Ureter (tissue), 1 donor: ENCODE data around the gene AP3M1. TPM values are rescaled to one million over a fixed set of nuclear protein-coding genes. Genes with fewer than 3 reads are reported as not detected.
A peak's percentile ranks its signal among the peaks of the same experiment; 100 is the strongest.
"Not testable (repeated sequence)": the region's sequence is repeated elsewhere in the genome, so short reads cannot be mapped to it uniquely, and the experiment has no call there.

Source experiments
- DNase-seq: peaks from one replicate; pipeline ENCODE4 v3.0.0-alpha.2; 2020; ENCODE audit warnings: low spot score
- total RNA-seq: library from RNA; stranded (reverse); gene quantifications from one replicate; pipeline ENCODE4 v1.2.4, GENCODE V29; 2023
- donor health status: DM: yes; HTN: yes; CAD: no.

Gene AP3M1, protein sequence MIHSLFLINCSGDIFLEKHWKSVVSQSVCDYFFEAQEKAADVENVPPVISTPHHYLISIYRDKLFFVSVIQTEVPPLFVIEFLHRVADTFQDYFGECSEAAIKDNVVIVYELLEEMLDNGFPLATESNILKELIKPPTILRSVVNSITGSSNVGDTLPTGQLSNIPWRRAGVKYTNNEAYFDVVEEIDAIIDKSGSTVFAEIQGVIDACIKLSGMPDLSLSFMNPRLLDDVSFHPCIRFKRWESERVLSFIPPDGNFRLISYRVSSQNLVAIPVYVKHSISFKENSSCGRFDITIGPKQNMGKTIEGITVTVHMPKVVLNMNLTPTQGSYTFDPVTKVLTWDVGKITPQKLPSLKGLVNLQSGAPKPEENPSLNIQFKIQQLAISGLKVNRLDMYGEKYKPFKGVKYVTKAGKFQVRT
- total RNA-seq = 48.5 TPM

DNA sequence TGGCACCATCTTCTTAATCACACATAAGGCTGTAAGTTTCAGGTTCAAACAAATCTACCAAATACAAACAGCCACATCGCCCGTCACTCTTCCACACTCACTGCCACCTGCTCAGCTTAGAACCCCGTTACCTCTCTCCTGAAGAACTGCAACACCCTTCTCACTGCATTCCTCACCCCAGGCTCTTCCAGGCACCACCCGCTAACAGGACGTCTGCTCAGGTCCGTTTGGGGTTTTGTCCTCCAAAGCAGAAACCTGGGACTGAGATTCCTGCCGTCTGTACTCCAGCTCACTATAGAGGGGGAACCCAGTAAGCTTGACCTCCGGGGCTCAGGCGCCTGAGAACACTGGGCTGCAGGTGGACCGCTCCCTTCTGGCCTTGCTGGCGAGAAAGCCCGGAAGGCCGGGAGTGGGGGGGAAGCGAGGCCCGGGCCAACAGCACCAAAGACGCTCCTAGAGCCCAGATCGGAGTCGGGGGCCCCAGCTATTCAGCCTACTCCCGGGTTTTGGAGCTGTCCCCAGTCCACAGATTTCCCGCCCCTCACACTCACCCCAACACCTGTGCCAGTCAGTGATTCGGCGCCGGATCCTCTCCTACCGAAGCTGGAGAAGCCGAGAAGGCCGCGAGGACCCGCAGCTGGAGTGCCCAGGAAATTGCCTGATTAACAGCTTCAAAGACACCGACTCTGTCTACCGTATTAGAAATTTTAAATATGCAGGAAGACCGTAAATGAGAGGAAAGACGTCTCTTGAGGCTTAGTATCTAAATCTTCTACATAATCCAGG is at the start of gene AP3M1:
TSS of gene AP3M1 (minus strand) at position 625 of the 786 bp plus-strand sequence. CDS start 12,449 bp downstream, outside the sequence.
- peak; percentile 83 for DNase-seq

DNA sequence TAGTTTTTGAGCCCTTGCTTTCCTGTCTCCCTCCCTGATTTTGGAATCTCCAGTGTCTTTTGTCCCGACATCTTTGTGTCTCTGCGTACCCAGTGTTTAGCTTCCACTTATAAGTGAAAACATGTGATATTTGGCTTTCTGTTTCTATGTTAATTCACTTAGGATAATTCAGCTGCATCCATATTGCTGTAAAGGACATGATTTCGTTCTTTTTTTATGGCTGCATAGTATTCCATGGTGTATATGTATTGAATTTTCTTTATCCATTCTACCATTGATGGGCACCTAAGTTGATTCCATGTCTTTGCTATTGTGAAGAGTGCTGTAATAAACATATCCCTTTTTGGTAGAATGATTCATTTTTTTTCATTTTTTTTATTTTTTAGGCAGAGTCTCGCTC is 48.7 kb upstream of the AP3M1 start:
- no peak for DNase-seq

DNA sequence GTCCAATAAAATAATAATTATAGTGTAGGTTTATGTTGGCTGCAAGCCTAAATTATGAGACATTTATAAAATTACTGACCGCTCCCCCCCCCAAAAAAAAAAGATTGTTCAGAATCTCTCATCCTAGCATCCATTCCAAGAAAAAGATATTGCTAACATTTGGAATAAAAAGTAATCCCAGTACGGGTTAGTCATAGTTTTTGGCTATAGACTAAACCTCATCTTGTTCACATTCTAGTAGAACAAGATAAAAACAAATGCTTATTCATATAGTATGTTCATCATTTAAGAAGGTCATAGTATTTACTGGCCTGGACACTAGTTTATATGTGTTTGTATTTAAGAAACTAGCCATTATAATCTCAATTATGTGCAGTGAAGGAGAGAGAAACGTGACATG is 44.4 kb upstream of the AP3M1 start:
- no peak for DNase-seq

DNA sequence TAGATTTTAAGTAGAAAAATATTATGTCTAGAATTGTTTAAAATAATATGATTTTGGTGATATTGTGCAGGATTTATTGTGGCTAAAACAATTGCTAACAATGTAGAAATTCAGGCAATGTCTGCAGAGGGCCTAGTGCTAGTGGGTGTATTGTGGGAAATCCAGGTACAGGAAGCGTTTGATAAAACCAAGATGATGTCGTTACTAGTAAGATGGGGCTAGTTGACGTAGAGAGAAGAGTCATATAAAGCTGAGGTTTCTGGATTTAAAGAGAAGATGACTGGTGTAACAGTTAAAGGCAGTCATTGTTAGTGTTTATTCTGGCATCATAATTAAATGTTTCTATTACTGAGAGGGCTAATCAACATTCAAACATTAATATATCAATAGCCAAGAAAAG is 43.9 kb upstream of the AP3M1 start:
- no peak for DNase-seq

DNA sequence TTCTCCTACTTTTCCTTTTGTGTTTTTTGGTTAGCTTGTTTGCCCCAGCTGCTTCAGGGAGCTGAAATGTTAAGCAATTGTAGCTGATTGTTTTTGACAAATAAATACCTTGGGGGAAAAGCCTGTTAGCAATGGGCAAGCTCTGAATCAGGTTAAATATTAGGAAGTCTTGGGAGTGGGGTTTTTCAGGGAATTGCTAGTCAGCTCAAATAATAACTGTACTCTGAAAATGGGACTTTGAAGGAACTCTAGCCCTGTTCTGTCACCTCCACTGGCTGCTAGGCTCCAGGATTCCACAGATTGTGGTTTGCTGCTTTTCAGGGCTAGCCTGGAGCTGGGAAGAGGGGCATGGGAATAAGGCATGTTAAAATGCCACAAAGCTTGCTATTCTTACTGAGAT is 39.9 kb upstream of the AP3M1 start:
- no peak for DNase-seq

DNA sequence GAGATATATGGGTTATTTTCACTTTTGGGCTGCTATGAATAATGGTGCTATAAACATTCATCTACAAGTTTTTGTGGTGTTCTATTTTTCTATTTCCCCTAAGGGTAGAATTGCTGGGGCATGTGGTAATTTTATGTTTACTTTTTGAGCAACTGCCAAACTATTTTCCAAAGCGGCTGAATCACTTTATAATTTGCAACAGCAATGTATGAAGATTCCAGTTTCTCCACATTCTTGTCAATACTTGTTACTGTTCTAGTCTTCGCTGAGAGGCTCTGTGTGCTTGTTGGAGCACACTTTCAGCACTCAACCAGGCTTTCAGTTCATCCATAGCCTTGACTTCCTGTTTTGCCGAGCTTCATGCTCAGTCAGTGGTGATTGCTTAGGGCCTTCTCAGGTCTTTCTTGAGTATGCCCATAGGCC is 39.4 kb upstream of the AP3M1 start:
- no peak for DNase-seq

DNA sequence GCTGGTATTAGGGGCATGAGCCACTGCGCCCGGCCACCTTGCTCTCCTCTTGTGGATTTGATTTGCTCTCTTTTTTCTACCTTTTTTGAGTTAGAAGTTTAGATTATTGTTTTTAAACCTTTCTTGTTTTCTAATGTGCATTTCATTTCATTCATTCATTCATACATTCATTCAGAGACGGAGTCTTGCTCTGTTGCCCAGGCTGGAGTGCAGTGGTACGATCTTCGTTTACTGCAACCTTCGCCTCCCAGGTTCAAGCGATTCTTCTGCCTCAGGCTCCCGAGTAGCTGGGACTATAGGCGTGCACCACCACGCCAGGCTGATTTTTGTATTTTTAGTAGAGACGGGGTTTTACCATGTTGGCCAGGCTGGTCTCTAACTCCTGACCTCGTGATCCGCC is 38.0 kb upstream of the AP3M1 start:
- DNase-seq = not testable (repeated sequence)

DNA sequence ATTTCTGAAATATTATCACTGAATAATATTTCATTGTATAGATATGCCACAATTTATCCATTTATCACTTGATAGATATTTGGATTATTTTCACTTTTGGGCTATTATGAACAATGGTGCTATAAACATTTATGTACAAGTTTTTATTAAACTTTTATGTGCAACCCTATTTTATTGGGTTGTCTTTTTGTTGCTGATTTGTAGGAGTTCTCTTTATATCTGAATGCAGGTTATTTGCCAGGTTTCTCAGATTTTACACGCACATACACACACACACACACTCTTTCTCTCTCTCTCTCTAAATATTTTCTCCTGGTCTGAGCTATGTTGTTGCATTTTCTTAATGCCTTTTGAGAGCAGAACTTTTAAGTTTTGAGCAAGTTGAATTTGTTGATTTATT is 36.6 kb upstream of the AP3M1 start:
- DNase-seq = no peak

DNA sequence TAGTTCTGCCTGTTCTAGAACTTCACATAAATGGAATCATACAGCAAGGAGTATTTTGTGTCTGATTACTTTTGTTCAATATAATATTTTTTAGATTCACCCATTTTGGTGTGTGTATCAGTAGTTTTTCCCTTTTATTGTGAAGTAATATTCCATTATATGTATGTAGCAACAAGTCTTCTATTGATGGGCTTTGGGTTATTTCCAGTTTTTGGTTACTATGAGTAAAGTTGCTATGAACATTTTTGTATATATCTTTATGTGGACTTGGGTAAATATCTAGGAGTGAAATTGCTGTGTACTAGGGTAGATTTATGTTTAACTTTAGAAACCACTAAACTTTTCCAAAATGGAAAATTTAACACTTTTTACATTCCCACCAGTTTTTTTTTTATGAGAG is 36.0 kb upstream of the AP3M1 start:
- no peak for DNase-seq

DNA sequence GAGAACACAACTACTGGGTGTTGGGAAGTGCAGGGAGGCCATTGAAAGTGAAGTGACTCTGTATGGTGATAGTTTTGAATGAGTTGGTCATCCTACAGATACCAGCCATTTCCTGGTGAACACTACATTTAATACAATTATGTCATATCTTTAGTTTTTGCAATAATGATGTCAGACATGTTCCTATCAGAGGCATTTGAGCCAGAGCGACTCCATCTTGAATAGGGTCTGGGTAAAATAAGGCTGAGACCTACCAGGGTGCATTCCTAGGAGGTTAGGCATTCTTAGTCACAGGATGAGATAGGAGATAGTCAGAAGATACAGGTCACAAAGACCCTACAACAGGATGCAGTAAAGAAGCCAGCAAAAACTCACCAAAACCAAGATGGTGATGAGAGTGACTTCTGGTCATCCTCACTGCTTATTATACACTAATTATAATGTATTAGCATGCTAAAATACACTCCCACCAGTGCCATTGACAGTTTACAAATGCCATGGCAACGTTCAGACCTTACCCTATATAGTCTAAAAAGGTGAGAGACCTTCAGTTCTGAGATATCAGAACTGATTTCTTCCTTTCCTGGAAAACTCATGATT is 28.6 kb upstream of the AP3M1 start:
- DNase-seq = no peak

DNA sequence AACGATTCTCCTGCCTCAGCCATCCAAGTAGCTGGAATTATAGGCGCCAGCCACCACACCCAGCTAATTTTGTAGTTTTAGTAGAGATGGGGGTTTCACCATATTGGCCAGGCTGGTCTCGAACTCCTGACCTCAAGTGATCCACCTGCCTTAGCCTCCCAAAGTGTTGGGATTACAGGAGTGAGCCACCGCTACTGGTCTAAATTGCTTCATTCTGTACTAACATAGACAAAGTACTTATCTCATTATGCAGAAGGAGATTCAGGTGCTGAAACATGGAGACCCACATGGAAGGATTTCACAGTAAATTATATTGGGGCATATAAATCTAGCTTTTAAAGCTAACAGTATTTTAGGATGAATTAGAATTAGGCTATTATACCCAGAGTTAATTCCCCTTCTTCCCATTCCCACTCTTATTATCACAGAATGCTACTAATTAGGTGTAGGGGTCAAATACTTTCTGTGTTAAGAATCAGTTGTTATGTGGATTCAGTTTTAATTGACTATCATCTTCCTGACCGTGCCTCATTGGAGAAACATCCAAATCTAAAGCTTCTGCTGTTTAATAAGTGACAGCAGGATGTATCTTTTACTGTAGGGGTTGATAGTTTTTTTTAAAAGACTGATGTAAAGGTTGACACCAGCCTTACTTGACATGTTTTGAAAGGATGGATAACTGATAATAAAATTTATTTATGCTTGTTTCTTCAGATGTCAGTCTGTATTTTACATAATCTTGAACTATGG is 27.6 kb upstream of the AP3M1 start:
- DNase-seq = no peak

DNA sequence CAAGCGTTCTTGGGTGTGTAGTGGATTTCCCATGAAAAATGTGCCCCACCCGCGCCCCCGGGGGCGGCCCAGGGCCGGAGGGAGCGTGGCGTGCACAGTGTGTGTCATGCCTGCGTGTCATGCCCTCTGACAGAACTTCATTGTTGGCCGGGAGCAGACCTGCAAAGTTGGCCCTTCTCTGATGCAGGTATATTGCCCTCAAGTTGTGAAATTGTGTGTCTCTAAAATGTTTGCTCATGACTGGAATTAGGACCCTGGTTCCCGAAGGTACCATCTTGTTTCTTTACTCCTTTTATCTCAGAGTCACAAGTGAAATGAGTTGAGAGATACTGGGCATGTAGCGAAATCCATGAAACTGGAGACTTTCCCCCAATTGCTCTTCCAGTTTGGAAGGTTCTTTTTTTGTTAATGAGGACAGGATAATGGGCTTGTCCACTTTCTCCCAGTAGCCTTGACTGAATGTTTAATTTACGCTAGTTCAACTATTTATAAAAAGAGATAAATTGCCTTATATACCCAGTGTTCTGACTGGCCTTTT is 26.6 kb upstream of the AP3M1 start:
- DNase-seq = peak; percentile 59

DNA sequence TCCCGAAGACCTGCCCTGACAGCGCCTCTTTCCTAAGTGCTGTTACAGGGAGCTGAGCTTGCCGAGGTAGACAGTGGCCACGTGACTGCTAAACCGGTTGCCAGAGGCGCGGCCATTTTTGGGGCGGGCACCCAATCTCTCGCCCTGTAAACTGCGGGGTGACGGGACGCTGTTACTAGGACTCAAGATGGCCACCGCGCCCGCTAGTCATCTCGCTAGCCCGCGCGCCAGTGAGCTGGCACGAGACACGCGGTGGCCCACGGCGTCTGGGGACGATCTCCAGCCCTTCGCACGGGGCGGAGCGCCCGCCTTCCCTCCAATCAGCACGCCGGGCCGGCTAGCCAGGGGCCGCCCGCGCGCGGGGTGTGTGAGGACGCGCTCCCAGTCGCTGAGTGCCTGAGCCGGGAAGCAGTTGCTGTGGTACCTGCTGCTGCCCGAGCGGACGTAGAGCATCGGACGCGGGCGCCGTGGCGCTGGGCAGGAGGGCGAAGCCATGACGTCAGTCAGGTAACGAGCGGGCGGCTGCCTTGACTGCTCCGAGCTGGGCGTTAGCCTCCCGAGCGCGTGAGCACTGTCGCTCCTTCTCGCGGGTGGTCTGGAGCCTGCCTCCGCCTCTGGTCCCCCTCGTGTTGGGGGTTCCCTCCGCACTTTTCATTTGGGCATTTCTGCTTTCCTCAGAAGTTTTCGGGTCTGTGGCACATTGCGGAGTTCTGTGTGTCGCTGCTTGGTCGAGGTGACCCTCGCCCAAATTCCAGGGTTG is 25.9 kb upstream of the AP3M1 start:
- DNase-seq = peak; percentile 94

DNA sequence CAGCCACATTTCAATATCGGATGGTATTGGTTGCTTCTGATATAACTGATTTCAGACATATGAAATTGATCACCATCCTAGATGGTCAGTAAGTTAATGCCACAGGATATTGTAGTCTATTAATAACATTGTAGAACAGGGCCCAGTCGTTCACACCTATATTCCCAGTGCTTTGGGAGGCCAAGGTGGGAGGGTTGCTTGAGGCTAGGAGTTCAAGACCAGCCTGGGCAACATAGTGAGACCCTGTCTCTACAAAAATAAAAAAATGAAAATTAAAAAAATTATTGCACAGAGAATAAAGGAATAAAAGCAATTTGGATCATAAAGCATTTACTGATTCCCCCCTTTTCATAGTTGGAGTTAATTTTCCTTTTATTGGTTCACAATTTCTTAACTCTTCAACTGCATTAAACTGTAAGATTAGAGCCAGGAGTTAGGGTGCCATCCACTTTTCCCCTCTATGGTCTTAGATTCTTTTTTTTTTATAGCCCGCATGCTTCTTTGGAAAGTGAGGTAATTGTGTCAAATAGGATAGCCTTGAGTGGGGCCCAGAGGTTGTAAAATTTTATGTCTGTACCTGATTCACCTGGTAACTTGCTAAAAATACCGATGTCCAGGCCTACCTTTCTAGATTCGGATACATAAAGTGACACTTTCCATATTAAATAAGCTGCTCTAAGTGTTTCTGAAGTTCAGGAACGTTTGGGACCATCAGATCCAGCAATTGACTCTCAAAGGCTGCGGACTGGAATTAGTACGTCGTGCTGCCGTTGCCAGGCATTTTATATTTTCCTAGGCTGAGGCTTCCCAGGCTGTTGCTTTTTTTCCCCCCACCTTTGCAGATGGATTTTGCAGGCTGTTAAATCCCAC is 25.1 kb upstream of the AP3M1 start:
- no peak for DNase-seq

DNA sequence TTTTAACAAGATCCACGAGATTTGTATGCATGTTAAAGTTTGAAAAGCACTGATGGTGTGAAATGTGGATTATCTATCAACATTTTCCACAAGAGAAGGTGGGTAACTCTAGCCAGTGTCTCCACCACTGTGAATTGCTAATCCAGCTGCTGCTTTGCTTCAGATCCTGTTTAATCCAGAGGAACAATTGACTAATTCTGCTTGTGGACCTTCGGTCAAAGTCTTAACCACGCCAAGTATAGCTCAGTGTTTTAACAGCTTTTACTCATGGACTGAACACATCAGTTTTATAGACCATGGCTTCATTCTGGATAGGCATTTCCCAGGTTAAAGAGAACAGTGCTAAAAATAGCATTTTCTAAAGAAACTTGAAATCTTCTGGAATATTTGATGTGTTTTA is 23.9 kb upstream of the AP3M1 start:
- DNase-seq = no peak

DNA sequence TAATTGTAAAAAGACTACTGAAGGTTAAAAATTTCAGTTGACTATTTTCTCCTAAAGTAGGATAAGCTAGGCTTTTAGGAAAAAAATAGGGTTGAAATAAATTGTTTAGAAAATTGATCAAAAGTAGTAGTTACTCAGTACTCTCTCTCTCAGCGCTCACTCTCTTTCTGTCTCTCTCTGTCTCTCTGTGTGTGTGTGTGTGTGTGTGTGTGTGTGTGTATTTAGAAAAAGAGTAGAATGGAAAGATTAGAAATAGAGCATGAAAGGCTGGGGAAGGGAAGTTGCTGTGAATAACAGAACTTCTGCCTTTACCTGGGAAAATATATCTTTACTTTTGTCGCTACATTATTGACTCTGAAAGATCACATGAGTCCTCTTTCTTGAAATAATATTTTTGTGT is 21.0 kb upstream of the AP3M1 start:
- no peak for DNase-seq

DNA sequence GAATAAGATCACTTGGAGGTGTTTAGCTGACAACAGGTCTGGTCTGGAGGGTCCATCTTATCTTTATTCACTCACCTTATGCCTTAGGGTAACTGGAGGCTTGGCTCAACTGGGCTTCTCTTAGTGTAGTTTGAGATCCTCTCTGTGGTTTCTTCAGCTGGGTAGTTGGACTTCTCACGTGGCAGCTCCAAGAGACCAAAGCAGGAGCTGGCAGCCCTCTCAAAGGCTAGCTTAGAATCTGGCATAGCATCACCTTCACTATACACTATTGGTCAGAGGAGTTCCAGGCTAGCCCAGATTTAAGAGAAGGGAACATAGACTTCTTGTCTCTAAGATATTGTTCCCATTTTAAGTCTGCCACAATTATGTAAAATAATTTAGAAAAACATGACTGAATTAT is 16.8 kb upstream of the AP3M1 start:
- DNase-seq = no peak

DNA sequence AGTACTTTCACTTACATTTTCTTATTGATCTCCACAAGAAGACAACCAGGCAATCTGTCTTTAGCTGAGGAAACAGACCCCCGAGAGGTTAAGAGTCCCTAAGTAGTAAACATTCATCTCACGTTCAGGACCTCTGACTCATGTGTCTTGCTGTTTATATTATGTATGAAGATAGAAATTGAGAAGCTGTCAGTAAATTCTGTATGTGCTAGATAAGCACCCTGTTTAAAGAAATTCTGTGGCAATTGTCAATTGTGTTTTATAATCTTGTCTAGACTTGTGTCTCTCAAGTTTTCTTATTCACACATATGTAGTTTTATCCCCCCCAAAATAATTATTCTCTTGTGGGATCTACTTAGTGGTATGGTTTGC is 14.9 kb upstream of the AP3M1 start:
- no peak for DNase-seq

DNA sequence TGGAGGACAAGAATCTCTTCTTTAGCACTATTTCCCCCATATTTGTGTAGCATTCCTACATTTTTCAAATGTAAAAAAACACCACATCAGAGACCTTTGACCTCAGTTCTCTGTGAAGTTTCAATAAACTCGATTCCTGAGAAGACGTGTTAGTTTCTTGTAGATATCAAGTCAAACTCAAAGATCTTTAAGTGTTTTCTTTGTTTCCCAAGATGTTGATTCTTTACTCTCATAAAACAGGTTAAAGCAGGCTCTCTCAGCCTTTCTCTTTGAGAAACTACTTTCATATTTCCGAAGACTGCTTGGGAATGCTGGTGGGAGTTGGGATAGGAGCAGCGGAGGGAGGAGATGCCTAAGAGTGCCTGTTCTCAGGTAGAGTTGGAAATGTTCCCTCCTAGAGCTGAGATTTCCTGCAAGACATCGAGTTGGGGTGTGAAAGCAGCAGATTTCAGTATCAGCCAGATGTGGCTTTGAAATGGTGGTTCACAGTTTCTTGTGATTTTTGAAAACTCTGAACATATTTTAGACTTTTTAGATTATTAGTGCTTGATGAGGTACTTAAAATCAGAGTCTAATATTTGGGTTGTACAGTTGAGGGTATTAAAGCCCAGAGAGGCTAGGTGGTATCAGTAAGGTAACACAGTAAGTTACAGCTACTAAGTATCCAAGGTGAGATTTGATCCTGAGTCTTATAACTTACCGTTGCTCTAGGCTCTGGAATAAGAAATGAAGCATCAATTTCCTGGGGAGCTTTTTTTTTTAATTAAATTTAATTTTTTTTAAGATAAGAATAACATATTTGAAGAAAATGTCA is 14.3 kb upstream of the AP3M1 start:
- no peak for DNase-seq
